H9 (cell line): ENCODE data around the gene TGOLN2. TPM values are rescaled to one million over a fixed set of nuclear protein-coding genes. Genes with fewer than 3 reads are reported as not detected.

Experiments used
- DNase-seq: peaks from one replicate; pipeline ENCODE4 v3.0.0-alpha.2; 2017
- H2AFZ ChIP-seq: one replicate; pipeline ENCODE4 v1.6.1; 2013; ENCODE audit warnings: mild to moderate bottlenecking, low read length, control low read depth, moderate library complexity
- H2AK5ac ChIP-seq: 2 replicates; pipeline ENCODE4 v1.6.1; 2013; ENCODE audit warnings: low read length, control low read depth, mixed read lengths; ENCODE audit not compliant: insufficient read length
- H2BK120ac ChIP-seq: one replicate; pipeline ENCODE4 v1.6.1; 2013; ENCODE audit warnings: low read depth, mild to moderate bottlenecking, low read length, control low read depth, inconsistent platforms; ENCODE audit not compliant: poor library complexity, severe bottlenecking
- H2BK12ac ChIP-seq: 2 replicates; pipeline ENCODE4 v1.6.1; 2013; ENCODE audit warnings: low read length, control low read depth, mixed read lengths, low read depth; ENCODE audit not compliant: insufficient read length
- H2BK15ac ChIP-seq: 2 replicates; pipeline ENCODE4 v1.6.1; 2013; ENCODE audit warnings: low read depth, low read length, control low read depth
- H2BK20ac ChIP-seq: one replicate; pipeline ENCODE4 v1.6.1; 2013; ENCODE audit warnings: low read depth, mild to moderate bottlenecking, low read length, control low read depth, inconsistent platforms; ENCODE audit not compliant: poor library complexity, severe bottlenecking
- H2BK5ac ChIP-seq: 2 replicates; pipeline ENCODE4 v1.6.1; 2013; ENCODE audit warnings: low read length, control low read depth, mixed read lengths; ENCODE audit not compliant: insufficient read length
- H3K14ac ChIP-seq: 2 replicates; pipeline ENCODE4 v1.6.1; 2013; ENCODE audit warnings: low read length, control low read depth; ENCODE audit not compliant: insufficient read depth
- H3K18ac ChIP-seq: 2 replicates; pipeline ENCODE4 v1.6.1; 2013; ENCODE audit warnings: low read depth, mild to moderate bottlenecking, mixed read lengths, low read length, control low read depth; ENCODE audit not compliant: insufficient read length
- H3K23ac ChIP-seq: 2 replicates; pipeline ENCODE4 v1.6.1; 2013; ENCODE audit warnings: low read length, control low read depth, mixed read lengths, low read depth; ENCODE audit not compliant: insufficient read length
- H3K23me2 ChIP-seq: 2 replicates; pipeline ENCODE4 v1.6.1; 2013; ENCODE audit warnings: low read depth, mild to moderate bottlenecking, mixed read lengths, low read length, control low read depth; ENCODE audit not compliant: insufficient read length, poor library complexity, severe bottlenecking
- H3K27ac ChIP-seq: 2 replicates; pipeline ENCODE4 v1.5.1; 2013; ENCODE audit warnings: low read length, control low read depth, mixed read lengths, low read depth; ENCODE audit not compliant: insufficient read length
- H3K27me3 ChIP-seq: 2 replicates; pipeline ENCODE4 v1.6.1; 2013; ENCODE audit warnings: low read length, control low read depth, inconsistent platforms; ENCODE audit not compliant: insufficient read depth
- H3K4ac ChIP-seq: 2 replicates; pipeline ENCODE4 v1.6.1; 2013; ENCODE audit warnings: low read depth, mild to moderate bottlenecking, control low read depth, inconsistent platforms, low read length, moderate library complexity
- H3K4me1 ChIP-seq: 2 replicates; pipeline ENCODE4 v1.6.1; 2013; ENCODE audit warnings: low read length, control low read depth, inconsistent platforms; ENCODE audit not compliant: insufficient read depth
- H3K4me2 ChIP-seq: 2 replicates; pipeline ENCODE4 v1.6.1; 2013; ENCODE audit warnings: low read length, control low read depth, mixed read lengths; ENCODE audit not compliant: insufficient read length, insufficient read depth
- H3K56ac ChIP-seq: 2 replicates; pipeline ENCODE4 v1.6.1; 2013; ENCODE audit warnings: low read depth, mild to moderate bottlenecking, mixed read lengths, low read length, control low read depth; ENCODE audit not compliant: insufficient read length
- H3K79me1 ChIP-seq: 2 replicates; pipeline ENCODE4 v1.6.1; 2013; ENCODE audit warnings: low read depth, mild to moderate bottlenecking, moderate library complexity, low read length, control low read depth, inconsistent platforms; ENCODE audit not compliant: insufficient read depth, poor library complexity, severe bottlenecking
- H3K79me2 ChIP-seq: 2 replicates; pipeline ENCODE4 v1.6.1; 2013; ENCODE audit warnings: low read length, control low read depth, inconsistent platforms; ENCODE audit not compliant: insufficient read depth
- H3K9ac ChIP-seq: 2 replicates; pipeline ENCODE4 v1.6.1; 2013; ENCODE audit warnings: low read length, control low read depth, mixed read lengths; ENCODE audit not compliant: insufficient read length; ENCODE audit errors: extremely low read depth
- H3K9me3 ChIP-seq: one replicate; pipeline ENCODE4 v1.6.1; 2013; ENCODE audit warnings: low read depth, low read length, inconsistent platforms; ENCODE audit not compliant: control insufficient read depth
- H3T11ph ChIP-seq: one replicate; pipeline ENCODE4 v1.6.1; 2013; ENCODE audit warnings: mild to moderate bottlenecking, low read length, control low read depth, inconsistent platforms
- H4K20me1 ChIP-seq: one replicate; pipeline ENCODE4 v1.6.1; 2013; ENCODE audit not compliant: control insufficient read depth, insufficient read length, insufficient read depth
- H4K5ac ChIP-seq: 2 replicates; pipeline ENCODE4 v1.6.1; 2013; ENCODE audit warnings: low read depth, mild to moderate bottlenecking, mixed read lengths, low read length, control low read depth; ENCODE audit not compliant: insufficient read length
- H4K8ac ChIP-seq: replicated peaks from 2 replicates; pipeline ENCODE4 v1.6.1; 2013; ENCODE audit warnings: low read length, control low read depth, mixed read lengths, low read depth; ENCODE audit not compliant: insufficient read length
- H4K91ac ChIP-seq: 2 replicates; pipeline ENCODE4 v1.6.1; 2013; ENCODE audit warnings: low read depth, mild to moderate bottlenecking, moderate library complexity, mixed read lengths, low read length, control low read depth; ENCODE audit not compliant: insufficient read length
- H3K27ac Mint-ChIP-seq, 3 experiments: 2 replicates in 2 of 3; 3 replicates in 1 of 3; pipeline ENCODE4 v1.8.0; 2020 to 2021; ENCODE audit warnings: mixed read lengths in 3 of 3, mild to moderate bottlenecking in 1 of 3, moderate library complexity in 1 of 3
- H3K27me3 Mint-ChIP-seq: 2 replicates; pipeline ENCODE4 v1.8.0; 2021; ENCODE audit warnings: low read depth, mild to moderate bottlenecking, moderate library complexity, mixed read lengths
- H3K36me3 Mint-ChIP-seq, 3 experiments: 2 replicates in 2 of 3; 3 replicates in 1 of 3; pipeline ENCODE4 v1.8.0; 2020 to 2021; ENCODE audit warnings: low read depth in 3 of 3, mixed read lengths in 3 of 3; ENCODE audit not compliant: insufficient read depth in 1 of 3
- H3K4me1 Mint-ChIP-seq, 2 experiments: 2 replicates each; pipeline ENCODE4 v1.8.0; 2020; ENCODE audit warnings: mixed read lengths in 2 of 2
- H3K4me3 Mint-ChIP-seq, 2 experiments: 2 replicates in 1 of 2; 3 replicates in 1 of 2; pipeline ENCODE4 v1.8.0; 2020 to 2021; ENCODE audit warnings: mild to moderate bottlenecking in 2 of 2, mixed read lengths in 2 of 2, moderate library complexity in 1 of 2
- H3K9me3 Mint-ChIP-seq, 2 experiments: 2 replicates in 1 of 2; 3 replicates in 1 of 2; pipeline ENCODE4 v1.8.0; 2020; ENCODE audit warnings: mild to moderate bottlenecking in 2 of 2, mixed read lengths in 2 of 2, moderate library complexity in 1 of 2
- CTCF ChIP-seq: fragments of 200-600 bp; sonication (generic); conservative IDR thresholded peaks from 3 replicates; pipeline ENCODE4 v1.8.0; 2021; ENCODE audit warnings: antibody characterized with exemption, mild to moderate bottlenecking
- total RNA-seq: library from RNA; stranded (reverse); gene quantifications from 2 replicates; pipeline ENCODE4 v1.2.1, GENCODE V29; 2021

TGOLN2 gene
- total RNA-seq, 1 experiment from 2014 or later: 47.8 TPM

GRCh38 chr2:85329181-85329651 is 1.4 kb upstream of the TGOLN2 start:
- no peaks in the 10 kb centered on the region for H3K27me3 ChIP-seq
- no peak overlapping the region for H3K4me2 ChIP-seq
- H4K5ac ChIP-seq: no peak overlapping the region
- Mint-ChIP-seq H3K4me3 (peak overlapping the region in 1 of 2 experiments; percentile 2; a peak in 2 of 5 replicates), H3K4me1 (peaks cover 35 to 44% of the 10 kb centered on the region in 2 experiments), H3K27me3 (peaks cover 3% of the 10 kb centered on the region), H3K9me3 (peaks cover 2 to 3% of the 10 kb centered on the region in 2 experiments; a peak in 3 of 5 replicates), H3K36me3 (peaks cover 6 to 30% (median 23%) of the 10 kb centered on the region in 3 experiments; a peak in 6 of 7 replicates), H3K27ac (no peak overlapping the region)
- no peak overlapping the region for H3K9ac ChIP-seq
- H2BK15ac ChIP-seq: no peak overlapping the region
- H3K79me1 ChIP-seq: peaks cover 16% of the 10 kb centered on the region
- no peak overlapping the region for H3K18ac ChIP-seq
- H3K23ac ChIP-seq: no peak overlapping the region
- H2AFZ ChIP-seq: no peak overlapping the region
- TF ChIP-seq CTCF: no peak
- no peak overlapping the region for H4K8ac ChIP-seq
- no peaks in the 10 kb centered on the region for H3K9me3 ChIP-seq
- no peak overlapping the region for H3T11ph ChIP-seq
- no peak for DNase-seq
- no peak overlapping the region for H4K91ac ChIP-seq
- no peak overlapping the region for H3K27ac ChIP-seq
- H2BK120ac ChIP-seq: no peak overlapping the region
- no peak overlapping the region for H2BK20ac ChIP-seq
- H3K4me1 ChIP-seq: no peaks in the 10 kb centered on the region; the same call in 1 of the 2 replicates
- no peak overlapping the region for H2BK5ac ChIP-seq
- H4K20me1 ChIP-seq: no peaks in the 10 kb centered on the region
- no peak overlapping the region for H2BK12ac ChIP-seq
- peaks cover 8% of the 10 kb centered on the region; the same call in 1 of the 2 replicates for H3K79me2 ChIP-seq
- H2AK5ac ChIP-seq: no peak overlapping the region
- H3K23me2 ChIP-seq: peaks cover 18% of the 10 kb centered on the region
- no peak overlapping the region for H3K14ac ChIP-seq
- H3K4ac ChIP-seq: no peak overlapping the region
- no peak overlapping the region for H3K56ac ChIP-seq
